Kidney epithelial cell (primary cell): ENCODE data around the gene TRIM54. TPM values are rescaled to one million over a fixed set of nuclear protein-coding genes. Genes with fewer than 3 reads are reported as not detected.

ENCODE experiments used
- DNase-seq: peaks from one replicate; pipeline ENCODE4 v3.0.0-alpha.2; 2010; ENCODE audit warnings: low read depth
- H3K27me3 ChIP-seq: 2 replicates; pipeline ENCODE4 v1.6.0; 2011; ENCODE audit warnings: low read length; ENCODE audit not compliant: control insufficient read depth, insufficient read depth
- H3K36me3 ChIP-seq: 2 replicates; pipeline ENCODE4 v1.5.1; 2011; ENCODE audit warnings: low read length; ENCODE audit not compliant: control insufficient read depth, insufficient read depth
- H3K4me3 ChIP-seq: 2 replicates; pipeline ENCODE4 v1.5.1; 2011; ENCODE audit warnings: low read depth, mild to moderate bottlenecking, control low read depth, low read length
- CTCF ChIP-seq: IDR thresholded peaks from 2 replicates; pipeline ENCODE4 v1.5.1; 2011; ENCODE audit warnings: mild to moderate bottlenecking, moderate library complexity, low read length, control low read depth, inconsistent platforms; ENCODE audit not compliant: insufficient read depth, poor library complexity, severe bottlenecking
- total RNA-seq: library from RNA; depleted of rRNA; stranded (reverse); fragments of >200 nt; gene quantifications from 2 replicates; pipeline ENCODE4 v1.2.3, GENCODE V29; 2015

Gene TRIM54
- total RNA-seq, 1 donor from 2014 or later = 0.33 TPM

GRCh38 chr2:27245626-27246025, 36.6 kb upstream of the TRIM54 start:
- H3K4me3 ChIP-seq = no peak overlapping the region
- H3K36me3 ChIP-seq = peaks cover 5% of the 10 kb centered on the region
- TF ChIP-seq CTCF = no peak

GRCh38 chr2:27247893-27248292, 34.3 kb upstream of the TRIM54 start:
- no peak for DNase-seq
- peaks cover 24% of the 10 kb centered on the region for H3K27me3 ChIP-seq
- no peak for TF ChIP-seq CTCF
- H3K4me3 ChIP-seq = no peak overlapping the region
- peaks cover 2% of the 10 kb centered on the region for H3K36me3 ChIP-seq

More at GRCh38 chr2:27245626-27246025, 36.6 kb upstream of the TRIM54 start:
- peaks cover 12% of the 10 kb centered on the region for H3K27me3 ChIP-seq
- DNase-seq = no peak

GRCh38 chr2:27249159-27249890, 32.9 kb upstream of the TRIM54 start:
- no peak overlapping the region for H3K4me3 ChIP-seq
- no peak for DNase-seq
- H3K27me3 ChIP-seq = peaks cover 27% of the 10 kb centered on the region
- TF ChIP-seq CTCF = no peak
- no peaks in the 10 kb centered on the region for H3K36me3 ChIP-seq

- no peak overlapping the region for H3K4me3 ChIP-seq
- peak; percentile 85 for TF ChIP-seq CTCF
- peaks cover 33% of the 10 kb centered on the region for H3K27me3 ChIP-seq
- H3K36me3 ChIP-seq = no peaks in the 10 kb centered on the region
- no peak for DNase-seq
Measured at GRCh38 chr2:27249891-27250651, 32.2 kb upstream of the TRIM54 start.

GRCh38 chr2:27250652-27251379, 31.4 kb upstream of the TRIM54 start:
- H3K4me3 ChIP-seq = no peak overlapping the region
- TF ChIP-seq CTCF = no peak
- H3K36me3 ChIP-seq = no peaks in the 10 kb centered on the region
- H3K27me3 ChIP-seq = peaks cover 37% of the 10 kb centered on the region
- no peak for DNase-seq
